ENCODE data around the gene TPCN1. TPM values are rescaled to one million over a fixed set of nuclear protein-coding genes. Genes with fewer than 3 reads are reported as not detected.

Gene TPCN1
- total RNA-seq, 1 donor from 2014 or later, result 8.4 TPM

GRCh38 chr12:113186666-113187325, 34.5 kb upstream of the TPCN1 start:
- no peak overlapping the region for H3K27ac Mint-ChIP-seq (ENCODE audit: unreplicated experiment)
- H3K27me3 Mint-ChIP-seq (ENCODE audit: unreplicated experiment), result peaks cover 3% of the 10 kb centered on the region
- peaks cover 11% of the 10 kb centered on the region for H3K4me1 Mint-ChIP-seq (ENCODE audit: unreplicated experiment)
- H3K36me3 Mint-ChIP-seq (ENCODE audit: low read depth, unreplicated experiment), result peaks cover 13% of the 10 kb centered on the region
- peak overlapping the region; percentile 90 for H3K4me3 Mint-ChIP-seq (ENCODE audit: unreplicated experiment)
- no peaks in the 10 kb centered on the region for H3K9me3 Mint-ChIP-seq (ENCODE audit: unreplicated experiment)
- DNase-seq (ENCODE audit: low spot score), result no peak
- TF ChIP-seq, protein P1, sequence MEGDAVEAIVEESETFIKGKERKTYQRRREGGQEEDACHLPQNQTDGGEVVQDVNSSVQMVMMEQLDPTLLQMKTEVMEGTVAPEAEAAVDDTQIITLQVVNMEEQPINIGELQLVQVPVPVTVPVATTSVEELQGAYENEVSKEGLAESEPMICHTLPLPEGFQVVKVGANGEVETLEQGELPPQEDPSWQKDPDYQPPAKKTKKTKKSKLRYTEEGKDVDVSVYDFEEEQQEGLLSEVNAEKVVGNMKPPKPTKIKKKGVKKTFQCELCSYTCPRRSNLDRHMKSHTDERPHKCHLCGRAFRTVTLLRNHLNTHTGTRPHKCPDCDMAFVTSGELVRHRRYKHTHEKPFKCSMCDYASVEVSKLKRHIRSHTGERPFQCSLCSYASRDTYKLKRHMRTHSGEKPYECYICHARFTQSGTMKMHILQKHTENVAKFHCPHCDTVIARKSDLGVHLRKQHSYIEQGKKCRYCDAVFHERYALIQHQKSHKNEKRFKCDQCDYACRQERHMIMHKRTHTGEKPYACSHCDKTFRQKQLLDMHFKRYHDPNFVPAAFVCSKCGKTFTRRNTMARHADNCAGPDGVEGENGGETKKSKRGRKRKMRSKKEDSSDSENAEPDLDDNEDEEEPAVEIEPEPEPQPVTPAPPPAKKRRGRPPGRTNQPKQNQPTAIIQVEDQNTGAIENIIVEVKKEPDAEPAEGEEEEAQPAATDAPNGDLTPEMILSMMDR (IDR thresholded peaks at IDR 0.05; ENCODE audit: unreplicated experiment), result no peak

DNA sequence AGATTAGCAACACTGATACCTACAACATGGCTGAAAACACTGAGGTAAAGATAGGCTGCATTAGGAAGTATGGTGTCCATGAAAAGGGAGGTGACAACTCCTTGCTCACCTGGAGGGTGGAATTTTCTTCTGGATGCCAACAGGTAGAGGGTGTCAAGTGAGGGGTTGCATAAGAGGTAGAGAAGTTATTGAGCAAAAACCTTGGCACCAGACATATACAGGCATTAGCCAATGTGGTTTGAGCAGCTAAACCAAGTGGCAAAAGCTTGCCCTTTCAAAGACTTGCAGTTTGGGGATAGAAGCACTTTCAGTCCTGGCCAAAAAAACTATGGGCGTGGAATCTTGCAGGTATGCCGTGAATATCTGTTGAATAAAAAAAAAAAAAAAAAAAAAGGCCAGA, 31.9 kb upstream of the TPCN1 start:
- H3K36me3 Mint-ChIP-seq (ENCODE audit: low read depth, unreplicated experiment), result peaks cover 13% of the 10 kb centered on the region
- TF ChIP-seq, protein P1 (IDR thresholded peaks at IDR 0.05; ENCODE audit: unreplicated experiment), result no peak

DNA sequence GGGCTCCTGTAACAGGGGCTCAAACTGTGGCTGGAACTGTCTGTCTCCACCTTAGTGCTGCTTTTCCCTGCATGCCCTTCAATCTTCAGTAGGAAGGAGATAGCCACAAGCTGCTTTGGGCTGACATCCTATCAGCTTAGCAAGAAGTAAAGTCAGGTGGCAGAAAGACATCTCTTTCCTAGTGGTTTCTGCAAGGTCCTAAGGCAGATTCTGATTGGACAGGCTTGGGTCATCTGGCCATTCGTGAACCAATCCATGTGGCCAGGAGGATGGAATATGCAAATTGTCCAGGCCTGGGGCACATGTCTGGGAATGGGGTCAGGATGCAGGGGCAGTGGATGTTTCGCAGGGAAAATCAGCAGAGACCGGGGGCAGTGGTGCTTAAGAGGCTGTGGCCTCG, 30.5 kb upstream of the TPCN1 start:
- H3K27ac Mint-ChIP-seq (ENCODE audit: unreplicated experiment), result no peak overlapping the region
- TF ChIP-seq, protein P1 (IDR thresholded peaks at IDR 0.05; ENCODE audit: unreplicated experiment), result no peak
- DNase-seq (ENCODE audit: low spot score), result no peak
- peaks cover 13% of the 10 kb centered on the region for H3K36me3 Mint-ChIP-seq (ENCODE audit: low read depth, unreplicated experiment)
- no peaks in the 10 kb centered on the region for H3K9me3 Mint-ChIP-seq (ENCODE audit: unreplicated experiment)
- peaks cover 19% of the 10 kb centered on the region for H3K4me1 Mint-ChIP-seq (ENCODE audit: unreplicated experiment)
- peaks cover 3% of the 10 kb centered on the region for H3K27me3 Mint-ChIP-seq (ENCODE audit: unreplicated experiment)
- H3K4me3 Mint-ChIP-seq (ENCODE audit: unreplicated experiment), result no peak overlapping the region

More for the DNA sequence above, 31.9 kb upstream of the TPCN1 start:
- Mint-ChIP-seq H3K4me3 (ENCODE audit: unreplicated experiment) (peak overlapping the region; percentile 38), H3K27ac (ENCODE audit: unreplicated experiment) (no peak overlapping the region), H3K27me3 (ENCODE audit: unreplicated experiment) (peaks cover 3% of the 10 kb centered on the region), H3K4me1 (ENCODE audit: unreplicated experiment) (peaks cover 22% of the 10 kb centered on the region), H3K9me3 (ENCODE audit: unreplicated experiment) (no peaks in the 10 kb centered on the region)
- no peak for DNase-seq (ENCODE audit: low spot score)

- no peak overlapping the region for H3K27ac Mint-ChIP-seq (ENCODE audit: unreplicated experiment)
- peaks cover 11% of the 10 kb centered on the region for H3K36me3 Mint-ChIP-seq (ENCODE audit: low read depth, unreplicated experiment)
- H3K4me1 Mint-ChIP-seq (ENCODE audit: unreplicated experiment), result peaks cover 16% of the 10 kb centered on the region
- H3K4me3 Mint-ChIP-seq (ENCODE audit: unreplicated experiment), result no peak overlapping the region
- no peak for DNase-seq (ENCODE audit: low spot score)
- TF ChIP-seq, protein P1 (IDR thresholded peaks at IDR 0.05; ENCODE audit: unreplicated experiment), result no peak
- H3K27me3 Mint-ChIP-seq (ENCODE audit: unreplicated experiment), result peaks cover 3% of the 10 kb centered on the region
- no peaks in the 10 kb centered on the region for H3K9me3 Mint-ChIP-seq (ENCODE audit: unreplicated experiment)
These were observed 30.0 kb upstream of the TPCN1 start for GRCh38 chr12:113191227-113191626.

DNA sequence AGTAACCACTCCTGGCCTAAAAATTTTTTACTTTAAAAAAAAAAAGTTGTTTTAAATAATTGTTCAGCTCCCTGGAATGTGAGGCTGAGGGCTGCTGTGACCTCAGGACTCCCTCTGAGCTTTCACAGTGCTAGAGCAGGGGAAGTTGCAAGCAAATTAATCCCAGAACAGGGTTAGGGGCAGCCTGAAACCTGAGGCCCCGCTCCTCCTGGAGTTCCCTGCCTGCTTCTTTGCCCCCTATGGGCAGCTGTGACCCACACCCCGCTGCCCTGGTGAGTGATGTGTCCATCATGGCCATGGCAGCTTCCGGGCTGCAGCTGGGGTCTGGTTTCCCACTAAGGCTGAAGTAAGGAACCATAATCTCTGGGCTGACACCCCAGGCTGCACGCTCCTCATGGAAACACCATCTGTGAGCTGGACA, 26.3 kb upstream of the TPCN1 start:
- H3K27me3 Mint-ChIP-seq (ENCODE audit: unreplicated experiment), result peaks cover 3% of the 10 kb centered on the region
- no peak for DNase-seq (ENCODE audit: low spot score)
- H3K4me3 Mint-ChIP-seq (ENCODE audit: unreplicated experiment), result no peak overlapping the region
- TF ChIP-seq, protein P1 (IDR thresholded peaks at IDR 0.05; ENCODE audit: unreplicated experiment), result no peak
- no peaks in the 10 kb centered on the region for H3K36me3 Mint-ChIP-seq (ENCODE audit: low read depth, unreplicated experiment)
- peaks cover 11% of the 10 kb centered on the region for H3K4me1 Mint-ChIP-seq (ENCODE audit: unreplicated experiment)
- no peak overlapping the region for H3K27ac Mint-ChIP-seq (ENCODE audit: unreplicated experiment)
- H3K9me3 Mint-ChIP-seq (ENCODE audit: unreplicated experiment), result no peaks in the 10 kb centered on the region

Measured in endothelial cell (in vitro differentiated cells).